ENCODE measurements around the gene MDGA2.

The MDGA2 gene

DNA sequence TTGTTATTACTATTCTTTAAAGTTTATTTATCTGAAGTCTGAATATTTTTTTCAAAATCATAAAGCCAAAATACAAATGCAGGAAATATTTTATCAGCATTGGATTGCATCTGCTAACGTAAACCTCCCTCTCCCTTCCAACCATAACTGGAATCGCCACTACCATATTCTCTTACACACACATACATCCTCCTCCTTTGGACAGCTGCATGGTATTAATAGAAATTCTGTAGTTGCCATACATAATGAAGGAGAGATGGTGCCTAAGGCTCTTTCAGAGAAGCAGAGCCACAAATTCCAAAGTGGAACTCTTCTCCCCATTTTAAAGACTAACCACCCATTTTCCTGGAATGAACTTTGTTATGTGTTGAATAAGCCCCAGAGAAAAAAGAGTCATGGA lies 352.7 kb downstream of the MDGA2 start:
- no peaks in the 10 kb centered on the region for H3K36me3 ChIP-seq (ENCODE audit: insufficient read depth, low read length)
- no peaks in the 10 kb centered on the region for H3K79me2 ChIP-seq (ENCODE audit: insufficient read depth, low read length)
- no peak overlapping the region for H3K9ac ChIP-seq (ENCODE audit: low read depth, low read length)
- H3K4me2 ChIP-seq (ENCODE audit: insufficient read depth, low read length), result no peak overlapping the region
- H3K27ac ChIP-seq (ENCODE audit: low read length), result no peak overlapping the region
- DNase-seq, result no peak
- H4K20me1 ChIP-seq (ENCODE audit: insufficient read depth, low read length), result no peaks in the 10 kb centered on the region
- H3K27me3 ChIP-seq (ENCODE audit: insufficient read depth, low read length, poor library complexity), result no peaks in the 10 kb centered on the region
- H3K4me3 ChIP-seq (ENCODE audit: low read depth in 1 of 2, low read length in 2 of 2), result no peak overlapping the region
- no peak overlapping the region for H2AFZ ChIP-seq (ENCODE audit: low read depth, low read length)
- H3K4me1 ChIP-seq (ENCODE audit: insufficient read depth, low read length), result no peaks in the 10 kb centered on the region
- no peak for ATAC-seq (ENCODE audit: insufficient read depth, low read depth)
- H3K9me3 ChIP-seq (ENCODE audit: insufficient read depth, low read length, severe bottlenecking), result no peaks in the 10 kb centered on the region
- TF ChIP-seq EZH2 (IDR thresholded peaks at IDR 0.05; ENCODE audit: borderline replicate concordance, low read depth, low read length, severe bottlenecking), result no peak
- TF ChIP-seq, protein P1, sequence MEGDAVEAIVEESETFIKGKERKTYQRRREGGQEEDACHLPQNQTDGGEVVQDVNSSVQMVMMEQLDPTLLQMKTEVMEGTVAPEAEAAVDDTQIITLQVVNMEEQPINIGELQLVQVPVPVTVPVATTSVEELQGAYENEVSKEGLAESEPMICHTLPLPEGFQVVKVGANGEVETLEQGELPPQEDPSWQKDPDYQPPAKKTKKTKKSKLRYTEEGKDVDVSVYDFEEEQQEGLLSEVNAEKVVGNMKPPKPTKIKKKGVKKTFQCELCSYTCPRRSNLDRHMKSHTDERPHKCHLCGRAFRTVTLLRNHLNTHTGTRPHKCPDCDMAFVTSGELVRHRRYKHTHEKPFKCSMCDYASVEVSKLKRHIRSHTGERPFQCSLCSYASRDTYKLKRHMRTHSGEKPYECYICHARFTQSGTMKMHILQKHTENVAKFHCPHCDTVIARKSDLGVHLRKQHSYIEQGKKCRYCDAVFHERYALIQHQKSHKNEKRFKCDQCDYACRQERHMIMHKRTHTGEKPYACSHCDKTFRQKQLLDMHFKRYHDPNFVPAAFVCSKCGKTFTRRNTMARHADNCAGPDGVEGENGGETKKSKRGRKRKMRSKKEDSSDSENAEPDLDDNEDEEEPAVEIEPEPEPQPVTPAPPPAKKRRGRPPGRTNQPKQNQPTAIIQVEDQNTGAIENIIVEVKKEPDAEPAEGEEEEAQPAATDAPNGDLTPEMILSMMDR (IDR thresholded peaks at IDR 0.05; ENCODE audit: borderline replicate concordance, extremely low read depth, low read length, poor library complexity, severe bottlenecking), result no peak

DNA sequence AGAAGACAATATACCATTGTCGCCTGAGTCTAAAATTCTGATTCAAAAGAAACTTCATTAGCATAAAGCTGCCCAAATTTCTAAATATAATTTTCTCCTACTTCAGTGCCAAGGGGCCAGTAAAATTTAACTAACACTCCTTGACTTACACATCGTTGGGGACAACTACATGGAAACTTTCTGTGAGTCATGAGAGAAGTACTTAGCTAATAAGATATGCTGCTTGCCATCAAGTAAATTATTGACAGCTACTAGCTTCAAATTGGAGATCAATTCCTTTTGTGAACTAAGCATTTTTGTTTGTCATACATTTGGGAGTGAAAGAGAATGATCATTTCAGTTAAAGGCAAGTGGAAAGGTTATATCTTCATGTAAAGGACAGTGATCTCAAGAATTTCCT lies 373.3 kb downstream of the MDGA2 start:
- no peak for DNase-seq
- TF ChIP-seq EZH2 (IDR thresholded peaks at IDR 0.05; ENCODE audit: borderline replicate concordance, low read depth, low read length, severe bottlenecking), result no peak
- TF ChIP-seq, protein P1 (IDR thresholded peaks at IDR 0.05; ENCODE audit: borderline replicate concordance, extremely low read depth, low read length, poor library complexity, severe bottlenecking), result no peak

DNA sequence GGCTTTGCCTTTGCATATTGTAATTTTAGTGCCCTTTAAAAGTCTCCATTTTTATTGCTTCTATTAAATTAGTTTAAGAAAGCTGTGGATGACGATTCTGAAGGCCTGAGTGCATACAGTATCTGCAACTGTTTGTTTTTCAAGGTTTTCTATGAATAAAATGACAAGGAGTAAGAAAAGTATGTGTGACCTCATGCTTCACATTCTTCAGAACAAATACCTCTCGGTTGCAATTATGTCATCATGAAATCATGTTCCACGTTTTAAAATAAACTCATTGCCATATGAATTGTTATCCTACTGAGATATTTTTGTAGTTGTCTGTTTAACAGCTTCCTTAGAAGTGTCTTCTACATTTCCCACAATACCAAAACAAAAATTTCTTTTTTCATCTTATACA lies 374.6 kb downstream of the MDGA2 start:
- no peak overlapping the region for H3K4me3 ChIP-seq (ENCODE audit: low read depth in 1 of 2, low read length in 2 of 2)
- H2AFZ ChIP-seq (ENCODE audit: low read depth, low read length), result no peak overlapping the region
- H3K4me1 ChIP-seq (ENCODE audit: insufficient read depth, low read length), result no peaks in the 10 kb centered on the region
- H3K9ac ChIP-seq (ENCODE audit: low read depth, low read length), result no peak overlapping the region
- DNase-seq, result no peak
- H3K9me3 ChIP-seq (ENCODE audit: insufficient read depth, low read length, severe bottlenecking), result no peaks in the 10 kb centered on the region
- H3K36me3 ChIP-seq (ENCODE audit: insufficient read depth, low read length), result no peaks in the 10 kb centered on the region
- no peak for ATAC-seq (ENCODE audit: insufficient read depth, low read depth)
- H4K20me1 ChIP-seq (ENCODE audit: insufficient read depth, low read length), result no peaks in the 10 kb centered on the region
- no peak overlapping the region for H3K27ac ChIP-seq (ENCODE audit: low read length)
- TF ChIP-seq, protein P1 (IDR thresholded peaks at IDR 0.05; ENCODE audit: borderline replicate concordance, extremely low read depth, low read length, poor library complexity, severe bottlenecking), result no peak
- TF ChIP-seq EZH2 (IDR thresholded peaks at IDR 0.05; ENCODE audit: borderline replicate concordance, low read depth, low read length, severe bottlenecking), result no peak
- H3K27me3 ChIP-seq (ENCODE audit: insufficient read depth, low read length, poor library complexity), result no peaks in the 10 kb centered on the region
- H3K4me2 ChIP-seq (ENCODE audit: insufficient read depth, low read length), result no peak overlapping the region
- no peaks in the 10 kb centered on the region for H3K79me2 ChIP-seq (ENCODE audit: insufficient read depth, low read length)

More for the DNA sequence above, 373.3 kb downstream of the MDGA2 start:
- Histone ChIP-seq H3K4me3 (ENCODE audit: low read depth in 1 of 2, low read length in 2 of 2) (no peak overlapping the region), H3K9me3 (ENCODE audit: insufficient read depth, low read length, severe bottlenecking) (no peaks in the 10 kb centered on the region), H3K9ac (ENCODE audit: low read depth, low read length) (no peak overlapping the region), H3K36me3 (ENCODE audit: insufficient read depth, low read length) (no peaks in the 10 kb centered on the region), H3K4me2 (ENCODE audit: insufficient read depth, low read length) (no peak overlapping the region), H4K20me1 (ENCODE audit: insufficient read depth, low read length) (no peaks in the 10 kb centered on the region), H2AFZ (ENCODE audit: low read depth, low read length) (no peak overlapping the region), H3K27ac (ENCODE audit: low read length) (no peak overlapping the region), H3K4me1 (ENCODE audit: insufficient read depth, low read length) (no peaks in the 10 kb centered on the region), H3K79me2 (ENCODE audit: insufficient read depth, low read length) (no peaks in the 10 kb centered on the region), H3K27me3 (ENCODE audit: insufficient read depth, low read length, poor library complexity) (no peaks in the 10 kb centered on the region)
- ATAC-seq (ENCODE audit: insufficient read depth, low read depth), result no peak

DNA sequence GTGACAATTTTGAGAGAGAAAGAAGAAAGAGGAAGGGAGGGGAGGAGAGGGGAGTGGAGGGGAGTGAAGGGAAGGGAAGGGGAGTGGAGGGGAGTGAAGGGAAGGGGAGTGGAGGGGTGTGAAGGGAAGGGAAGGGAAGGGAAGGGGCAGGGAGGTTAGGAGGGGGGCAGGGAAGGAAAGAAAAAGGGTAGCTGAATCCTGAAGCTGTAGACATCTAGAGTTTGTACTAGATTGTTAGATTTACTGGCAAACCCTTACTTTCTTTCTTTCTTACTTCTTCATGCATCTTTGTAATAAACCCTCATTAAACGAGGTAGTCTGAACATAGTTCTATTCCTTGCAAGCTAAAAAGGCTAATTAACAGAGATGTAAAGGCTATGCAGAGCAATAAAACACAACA lies 378.0 kb downstream of the MDGA2 start:
- no peak overlapping the region for H3K4me2 ChIP-seq (ENCODE audit: insufficient read depth, low read length)
- TF ChIP-seq, protein P1 (IDR thresholded peaks at IDR 0.05; ENCODE audit: borderline replicate concordance, extremely low read depth, low read length, poor library complexity, severe bottlenecking), result no peak
- no peak for TF ChIP-seq EZH2 (IDR thresholded peaks at IDR 0.05; ENCODE audit: borderline replicate concordance, low read depth, low read length, severe bottlenecking)
- no peaks in the 10 kb centered on the region for H3K36me3 ChIP-seq (ENCODE audit: insufficient read depth, low read length)
- H3K27me3 ChIP-seq (ENCODE audit: insufficient read depth, low read length, poor library complexity), result no peaks in the 10 kb centered on the region
- H3K9me3 ChIP-seq (ENCODE audit: insufficient read depth, low read length, severe bottlenecking), result no peaks in the 10 kb centered on the region
- DNase-seq (no peak), ATAC-seq (ENCODE audit: insufficient read depth, low read depth) (no peak)
- no peak overlapping the region for H3K4me3 ChIP-seq (ENCODE audit: low read depth in 1 of 2, low read length in 2 of 2)
- no peaks in the 10 kb centered on the region for H4K20me1 ChIP-seq (ENCODE audit: insufficient read depth, low read length)
- H3K27ac ChIP-seq (ENCODE audit: low read length), result no peak overlapping the region
- no peak overlapping the region for H2AFZ ChIP-seq (ENCODE audit: low read depth, low read length)
- H3K9ac ChIP-seq (ENCODE audit: low read depth, low read length), result no peak overlapping the region
- H3K79me2 ChIP-seq (ENCODE audit: insufficient read depth, low read length), result no peaks in the 10 kb centered on the region
- H3K4me1 ChIP-seq (ENCODE audit: insufficient read depth, low read length), result no peaks in the 10 kb centered on the region
